ENCODE measurements around the gene NEAT1.

The NEAT1 gene

GRCh38 chr11:65420979-65421793, 1.4 kb upstream of the NEAT1 start:
- Mint-ChIP-seq H3K27me3 (ENCODE audit: low read depth) (peaks cover 23% of the 10 kb centered on the region), H3K4me3 (peak overlapping the region; percentile 99), H3K36me3 (ENCODE audit: low read depth) (peaks cover 39% of the 10 kb centered on the region), H3K27ac (peak overlapping the region; percentile 99), H3K9me3 (no peaks in the 10 kb centered on the region), H3K4me1 (ENCODE audit: low read depth) (peaks cover 62% of the 10 kb centered on the region)

- peaks cover 64% of the 10 kb centered on the region for H3K4me1 Mint-ChIP-seq (ENCODE audit: low read depth)
- H3K27ac Mint-ChIP-seq = peak overlapping the region; percentile 99
- peaks cover 23% of the 10 kb centered on the region for H3K27me3 Mint-ChIP-seq (ENCODE audit: low read depth)
- peaks cover 47% of the 10 kb centered on the region for H3K36me3 Mint-ChIP-seq (ENCODE audit: low read depth)
- H3K4me3 Mint-ChIP-seq = peak overlapping the region; percentile 99
- H3K9me3 Mint-ChIP-seq = no peaks in the 10 kb centered on the region
These were observed 585 bp upstream of the NEAT1 start for GRCh38 chr11:65421794-65422632.

DNA sequence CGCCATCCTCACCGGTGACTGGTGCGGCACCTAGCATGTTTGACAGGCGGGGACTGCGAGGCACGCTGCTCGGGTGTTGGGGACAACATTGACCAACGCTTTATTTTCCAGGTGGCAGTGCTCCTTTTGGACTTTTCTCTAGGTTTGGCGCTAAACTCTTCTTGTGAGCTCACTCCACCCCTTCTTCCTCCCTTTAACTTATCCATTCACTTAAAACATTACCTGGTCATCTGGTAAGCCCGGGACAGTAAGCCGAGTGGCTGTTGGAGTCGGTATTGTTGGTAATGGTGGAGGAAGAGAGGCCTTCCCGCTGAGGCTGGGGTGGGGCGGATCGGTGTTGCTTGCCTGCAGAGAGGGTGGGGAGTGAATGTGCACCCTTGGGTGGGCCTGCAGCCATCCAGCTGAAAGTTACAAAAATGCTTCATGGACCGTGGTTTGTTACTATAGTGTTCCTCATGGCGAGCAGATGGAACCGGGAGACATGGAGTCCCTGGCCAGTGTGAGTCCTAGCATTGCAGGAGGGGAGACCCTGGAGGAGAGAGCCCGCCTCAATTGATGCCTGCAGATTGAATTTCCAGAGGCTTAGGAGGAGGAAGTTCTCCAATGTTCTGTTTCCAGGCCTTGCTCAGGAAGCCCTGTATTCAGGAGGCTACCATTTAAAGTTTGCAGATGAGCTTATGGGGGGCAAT, 1.1 kb downstream of the NEAT1 start:
- peak overlapping the region; percentile 99 for H3K4me3 Mint-ChIP-seq
- H3K4me1 Mint-ChIP-seq (ENCODE audit: low read depth) = peaks cover 65% of the 10 kb centered on the region

DNA sequence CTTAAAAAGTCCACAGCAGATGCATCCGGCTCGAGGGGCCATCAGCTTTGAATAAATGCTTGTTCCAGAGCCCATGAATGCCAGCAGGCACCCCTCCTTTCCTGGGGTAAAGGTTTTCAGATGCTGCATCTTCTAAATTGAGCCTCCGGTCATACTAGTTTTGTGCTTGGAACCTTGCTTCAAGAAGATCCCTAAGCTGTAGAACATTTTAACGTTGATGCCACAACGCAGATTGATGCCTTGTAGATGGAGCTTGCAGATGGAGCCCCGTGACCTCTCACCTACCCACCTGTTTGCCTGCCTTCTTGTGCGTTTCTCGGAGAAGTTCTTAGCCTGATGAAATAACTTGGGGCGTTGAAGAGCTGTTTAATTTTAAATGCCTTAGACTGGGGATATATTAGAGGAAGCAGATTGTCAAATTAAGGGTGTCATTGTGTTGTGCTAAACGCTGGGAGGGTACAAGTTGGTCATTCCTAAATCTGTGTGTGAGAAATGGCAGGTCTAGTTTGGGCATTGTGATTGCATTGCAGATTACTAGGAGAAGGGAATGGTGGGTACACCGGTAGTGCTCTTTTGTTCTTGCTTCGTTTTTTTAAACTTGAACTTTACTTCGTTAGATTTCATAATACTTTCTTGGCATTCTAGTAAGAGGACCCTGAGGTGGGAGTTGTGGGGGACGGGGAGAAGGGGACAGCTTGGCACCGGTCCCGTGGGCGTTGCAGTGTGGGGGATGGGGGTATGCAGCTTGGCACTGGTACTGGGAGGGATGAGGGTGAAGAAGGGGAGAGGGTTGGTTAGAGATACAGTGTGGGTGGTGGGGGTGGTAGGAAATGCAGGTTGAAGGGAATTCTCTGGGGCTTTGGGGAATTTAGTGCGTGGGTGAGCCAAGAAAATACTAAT, 1.9 kb downstream of the NEAT1 start:
- Mint-ChIP-seq H3K36me3 (ENCODE audit: low read depth) (peaks cover 64% of the 10 kb centered on the region), H3K27ac (peak overlapping the region; percentile 99), H3K4me1 (ENCODE audit: low read depth) (peaks cover 63% of the 10 kb centered on the region), H3K27me3 (ENCODE audit: low read depth) (peaks cover 23% of the 10 kb centered on the region), H3K4me3 (peak overlapping the region; percentile 99), H3K9me3 (no peaks in the 10 kb centered on the region)

More for the DNA sequence above, 1.1 kb downstream of the NEAT1 start:
- Mint-ChIP-seq H3K27me3 (ENCODE audit: low read depth) (peaks cover 23% of the 10 kb centered on the region), H3K36me3 (ENCODE audit: low read depth) (peaks cover 61% of the 10 kb centered on the region), H3K9me3 (no peaks in the 10 kb centered on the region), H3K27ac (peak overlapping the region; percentile 99)

- Mint-ChIP-seq H3K36me3 (ENCODE audit: low read depth) (peaks cover 72% of the 10 kb centered on the region), H3K27ac (peak overlapping the region; percentile 99), H3K9me3 (no peaks in the 10 kb centered on the region), H3K4me1 (ENCODE audit: low read depth) (peaks cover 67% of the 10 kb centered on the region), H3K27me3 (ENCODE audit: low read depth) (peaks cover 23% of the 10 kb centered on the region), H3K4me3 (peak overlapping the region; percentile 99)
These were observed 2.7 kb downstream of the NEAT1 start for GRCh38 chr11:65425105-65425970.

GRCh38 chr11:65425971-65426838, 3.6 kb downstream of the NEAT1 start:
- H3K4me3 Mint-ChIP-seq = peak overlapping the region; percentile 99
- H3K27me3 Mint-ChIP-seq (ENCODE audit: low read depth) = peaks cover 23% of the 10 kb centered on the region
- peaks cover 73% of the 10 kb centered on the region for H3K36me3 Mint-ChIP-seq (ENCODE audit: low read depth)
- H3K27ac Mint-ChIP-seq = peak overlapping the region; percentile 99
- H3K9me3 Mint-ChIP-seq = no peaks in the 10 kb centered on the region
- peaks cover 67% of the 10 kb centered on the region for H3K4me1 Mint-ChIP-seq (ENCODE audit: low read depth)

- no peaks in the 10 kb centered on the region for H3K9me3 Mint-ChIP-seq
- H3K27ac Mint-ChIP-seq = peak overlapping the region; percentile 99
- peak overlapping the region; percentile 99 for H3K4me3 Mint-ChIP-seq
- H3K4me1 Mint-ChIP-seq (ENCODE audit: low read depth) = peaks cover 73% of the 10 kb centered on the region
- H3K36me3 Mint-ChIP-seq (ENCODE audit: low read depth) = peaks cover 77% of the 10 kb centered on the region
- H3K27me3 Mint-ChIP-seq (ENCODE audit: low read depth) = peaks cover 23% of the 10 kb centered on the region
These were observed 4.5 kb downstream of the NEAT1 start for GRCh38 chr11:65426839-65427690.

DNA sequence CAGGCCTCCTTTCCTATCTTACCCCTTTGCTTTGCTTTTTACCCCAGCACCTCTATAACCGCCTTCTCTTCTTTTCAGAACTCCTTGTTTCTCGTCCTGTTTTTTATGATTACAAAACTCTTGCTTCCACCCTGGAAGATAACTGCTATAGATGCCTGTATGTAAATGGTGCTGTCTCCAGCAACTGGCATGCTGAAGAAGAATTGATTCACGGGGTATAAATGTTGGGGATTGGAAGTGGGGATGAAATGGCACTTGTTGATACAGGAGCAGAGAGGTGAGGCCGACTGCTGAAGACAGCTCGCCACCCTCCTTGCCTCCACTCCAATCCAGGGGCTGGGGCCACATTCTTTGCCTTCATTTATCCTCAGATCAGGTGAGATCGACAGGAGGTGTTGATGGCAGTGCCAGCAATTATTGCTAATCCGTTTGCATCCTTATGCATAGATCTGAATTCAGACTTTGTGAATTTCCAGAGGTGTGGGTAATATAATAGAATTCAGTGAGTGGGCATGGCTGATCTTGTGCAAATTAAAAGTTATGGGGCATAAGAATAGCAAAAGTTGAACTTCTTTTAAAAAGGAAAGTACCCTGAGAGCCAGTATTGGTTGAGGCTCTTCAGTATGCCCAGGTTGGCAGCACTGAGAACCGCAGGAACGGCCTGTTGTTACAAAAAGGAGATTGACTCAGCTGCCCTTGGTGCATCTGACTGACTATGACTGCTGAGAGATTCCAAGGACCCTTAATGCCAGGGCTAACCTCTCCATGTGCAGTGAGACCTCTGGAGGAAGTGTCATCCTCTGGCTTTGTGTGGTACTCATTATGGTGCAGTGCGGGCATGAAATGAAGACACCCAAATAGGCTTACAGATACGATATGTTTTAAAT, 5.3 kb downstream of the NEAT1 start:
- no peaks in the 10 kb centered on the region for H3K9me3 Mint-ChIP-seq
- H3K27me3 Mint-ChIP-seq (ENCODE audit: low read depth) = peaks cover 17% of the 10 kb centered on the region
- H3K27ac Mint-ChIP-seq = peak overlapping the region; percentile 99
- H3K36me3 Mint-ChIP-seq (ENCODE audit: low read depth) = peaks cover 75% of the 10 kb centered on the region
- H3K4me3 Mint-ChIP-seq = peak overlapping the region; percentile 99
- peaks cover 78% of the 10 kb centered on the region for H3K4me1 Mint-ChIP-seq (ENCODE audit: low read depth)

- peak overlapping the region; percentile 99 for H3K27ac Mint-ChIP-seq
- H3K36me3 Mint-ChIP-seq (ENCODE audit: low read depth) = peaks cover 71% of the 10 kb centered on the region
- no peaks in the 10 kb centered on the region for H3K9me3 Mint-ChIP-seq
- H3K4me3 Mint-ChIP-seq = peak overlapping the region; percentile 99
- H3K27me3 Mint-ChIP-seq (ENCODE audit: low read depth) = peaks cover 14% of the 10 kb centered on the region
- H3K4me1 Mint-ChIP-seq (ENCODE audit: low read depth) = peaks cover 82% of the 10 kb centered on the region
These were observed 6.0 kb downstream of the NEAT1 start for GRCh38 chr11:65428578-65429067.

DNA sequence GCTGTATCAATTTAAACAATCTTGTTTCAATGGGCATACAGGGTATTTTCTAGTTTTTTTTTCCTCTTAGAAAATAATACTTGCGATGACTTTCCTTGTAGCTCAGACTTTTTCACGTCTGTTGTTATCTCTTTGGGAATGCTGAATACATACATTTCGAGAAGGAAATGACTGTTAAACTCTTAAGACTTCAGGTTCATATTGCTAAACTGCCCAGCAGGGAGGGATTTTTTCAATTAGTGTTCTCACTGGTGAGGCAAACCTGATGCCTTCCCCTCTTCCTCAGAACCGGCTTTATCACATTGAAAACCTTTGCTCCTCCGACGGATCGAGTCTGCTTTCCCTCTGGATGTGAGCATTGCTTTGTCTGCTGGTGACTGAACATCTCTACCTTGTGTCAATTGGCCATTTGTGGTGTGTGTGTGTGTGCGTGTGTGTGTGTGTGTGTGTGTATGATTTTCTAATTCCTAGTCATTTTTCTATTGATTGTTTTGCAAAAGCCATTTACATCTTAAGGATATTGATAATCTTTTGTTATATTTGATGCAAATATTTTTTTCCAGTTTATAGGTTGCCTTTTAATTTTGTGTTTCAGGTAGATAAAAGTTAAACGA, 6.6 kb downstream of the NEAT1 start:
- no peaks in the 10 kb centered on the region for H3K9me3 Mint-ChIP-seq
- peaks cover 69% of the 10 kb centered on the region for H3K36me3 Mint-ChIP-seq (ENCODE audit: low read depth)
- peak overlapping the region; percentile 99 for H3K27ac Mint-ChIP-seq
- H3K4me3 Mint-ChIP-seq = peak overlapping the region; percentile 99
- peaks cover 11% of the 10 kb centered on the region for H3K27me3 Mint-ChIP-seq (ENCODE audit: low read depth)
- peaks cover 82% of the 10 kb centered on the region for H3K4me1 Mint-ChIP-seq (ENCODE audit: low read depth)
